Measurements from ENCODE around the gene DCAF7. TPM values are rescaled to one million over a fixed set of nuclear protein-coding genes. Genes with fewer than 3 reads are reported as not detected.

DCAF7 gene
- total and polyA plus RNA-seq, 8 donors: 7.1 to 39.2 (median 22.6) TPM

GRCh38 chr17:63514477-63514876 lies 35.8 kb upstream of the DCAF7 start:
- DNase-seq (no peak), FAIRE-seq (no peak), ATAC-seq (no peak)

GRCh38 chr17:63514974-63515373 lies 35.3 kb upstream of the DCAF7 start:
- FAIRE-seq (no peak), DNase-seq (no peak), ATAC-seq (no peak)
- Histone ChIP-seq H3K27me3 (no peaks in the 10 kb centered on the region), H3K36me3 (no peaks in the 10 kb centered on the region), H3K4me1 (no peaks in the 10 kb centered on the region), H3K9me3 (no peaks in the 10 kb centered on the region), H3K27ac (no peak overlapping the region), H3K4me3 (no peak overlapping the region)
- 67 to 79% methylated on average over 2 of the region's 2 CpGs for WGBS, 2 donors
- intact Hi-C loops (cut with DNase I): no loop called here
- no peak for TF ChIP-seq CTCF (IDR thresholded peaks at IDR 0.05)

More at GRCh38 chr17:63514477-63514876, 35.8 kb upstream of the DCAF7 start:
- WGBS, 2 donors: 73 to 89% methylated on average over 3 of the region's 3 CpGs
- Histone ChIP-seq H3K9me3 (no peaks in the 10 kb centered on the region), H3K4me1 (no peaks in the 10 kb centered on the region), H3K4me3 (no peak overlapping the region), H3K27ac (no peak overlapping the region), H3K27me3 (no peaks in the 10 kb centered on the region), H3K36me3 (no peaks in the 10 kb centered on the region)
- no peak for TF ChIP-seq CTCF (IDR thresholded peaks at IDR 0.05)
- intact Hi-C loops (cut with DNase I): no loop called here

- Histone ChIP-seq H3K4me3 (no peak overlapping the region), H3K4me1 (no peaks in the 10 kb centered on the region), H3K27me3 (no peaks in the 10 kb centered on the region), H3K9me3 (no peaks in the 10 kb centered on the region), H3K27ac (no peak overlapping the region), H3K36me3 (no peaks in the 10 kb centered on the region)
- no peak for TF ChIP-seq CTCF (IDR thresholded peaks at IDR 0.05)
- ATAC-seq (no peak), DNase-seq (no peak), FAIRE-seq (no peak)
- intact Hi-C loops (cut with DNase I): no loop called here
- 47 to 49% methylated on average over 1 of the region's 1 CpG for WGBS, 2 donors
These were observed 34.9 kb upstream of the DCAF7 start for GRCh38 chr17:63515426-63515825.

- ATAC-seq: no peak
- Histone ChIP-seq H3K4me3 (no peak overlapping the region), H3K36me3 (no peaks in the 10 kb centered on the region), H3K27me3 (no peaks in the 10 kb centered on the region), H3K9me3 (no peaks in the 10 kb centered on the region), H3K4me1 (no peaks in the 10 kb centered on the region), H3K27ac (no peak overlapping the region)
- TF ChIP-seq CTCF (IDR thresholded peaks at IDR 0.05): no peak
- no peak for FAIRE-seq
- DNase-seq: no peak
- WGBS, 2 donors: 65 to 78% methylated on average over 6 of the region's 6 CpGs
- intact Hi-C loops (cut with DNase I): no loop called here
These were observed 33.1 kb upstream of the DCAF7 start for GRCh38 chr17:63516910-63517824.

All from pancreas (tissue), 10 donors.